K562 (cell line): ENCODE data around the gene SIK3. TPM values are rescaled to one million over a fixed set of nuclear protein-coding genes. Genes with fewer than 3 reads are reported as not detected.

Experiments
- ATAC-seq: fragments of 200-7000 bp; cut with Tn5 transposase; 3 replicates; pipeline ENCODE4 v1.9.1; 2020; ENCODE audit warnings: moderate library complexity
- BruUV-seq: library from RNA; stranded (reverse); fragments of 400-500 nt; replicated peaks from 2 replicates; lab custom pipeline; 2021; lab: Mats Ljungman, UMichigan
- CTCF ChIA-PET: fragments of 300-600 bp; formaldehyde crosslinking; extraction: SDS; loops from one replicate; lab custom pipeline; 2021; ENCODE audit warnings: low intra/inter-chr PET ratio; lab: Yijun Ruan, JAX
- POLR2A ChIA-PET: fragments of 300-600, 350-650 bp; sonication (Branson Sonifier 250); formaldehyde crosslinking; extraction: SDS; loops from one replicate; lab custom pipeline; 2021; ENCODE audit warnings: antibody characterized with exemption, inconsistent platforms; lab: Yijun Ruan, JAX
- DNase-seq, 4 experiments: peaks; one replicate each; pipeline versions ENCODE4 v3.0.0 to v3.0.0-alpha.2; 2011 to 2018; ENCODE audit warnings: low spot score in 3 of 4, mixed read lengths in 3 of 4; ENCODE audit errors: extremely low read depth in 1 of 4
- FAIRE-seq: peaks from 2 replicates; lab custom pipeline; 2011; peaks lifted over from hg19 to GRCh38; lab: Jason Lieb, UNC
- H2AFZ ChIP-seq: 2 replicates; pipeline ENCODE4 v1.6.0; 2011; ENCODE audit warnings: low read depth, low read length, control low read depth, inconsistent platforms
- H3K27ac ChIP-seq: fragments of 200-600 bp; 3 replicates; pipeline ENCODE4 v1.8.0; 2011; ENCODE audit warnings: low read depth, mild to moderate bottlenecking, control low read depth, inconsistent platforms, low read length, moderate library complexity, mixed read lengths; ENCODE audit errors: extremely low read depth
- H3K27me3 ChIP-seq, 2 experiments: fragments of 300-600 bp in 1 of 2; 2 replicates in 1 of 2; 3 replicates in 1 of 2; pipeline versions ENCODE4 v1.6.0 to v1.8.0; 2011; ENCODE audit warnings: inconsistent platforms in 2 of 2, low read length in 2 of 2, mild to moderate bottlenecking in 1 of 2, mixed read lengths in 1 of 2, moderate library complexity in 1 of 2; ENCODE audit not compliant: control insufficient read depth in 2 of 2, insufficient read depth in 2 of 2
- H3K36me3 ChIP-seq: fragments of 300-600 bp; 3 replicates; pipeline ENCODE4 v1.8.0; 2011; ENCODE audit warnings: mild to moderate bottlenecking, low read length, inconsistent platforms; ENCODE audit not compliant: control insufficient read depth, insufficient read depth
- H3K4me1 ChIP-seq, 2 experiments: fragments of 200-600 bp in 1 of 2; replicated peaks in 1 of 2; 2 replicates in 1 of 2; 3 replicates in 1 of 2; pipeline versions ENCODE4 v1.5.1 to v1.8.0; 2011; ENCODE audit warnings: inconsistent platforms in 2 of 2, low read length in 2 of 2, mild to moderate bottlenecking in 1 of 2, mixed read lengths in 1 of 2, moderate library complexity in 1 of 2; ENCODE audit not compliant: control insufficient read depth in 2 of 2, insufficient read depth in 2 of 2
- H3K4me2 ChIP-seq: 2 replicates; pipeline ENCODE4 v1.6.1; 2011; ENCODE audit warnings: low read length, control low read depth, inconsistent platforms, mixed read lengths; ENCODE audit not compliant: insufficient read depth
- H3K4me3 ChIP-seq: fragments of 200-600 bp; sonication (generic), shearing (Covaris generic); 2 replicates; pipeline ENCODE4 v1.5.1; 2016; ENCODE audit warnings: control low read depth, inconsistent platforms
- H3K79me2 ChIP-seq: fragments of 200-600 bp; 3 replicates; pipeline ENCODE4 v1.8.0; 2011; ENCODE audit warnings: low read length, inconsistent platforms; ENCODE audit not compliant: control insufficient read depth, insufficient read depth
- H3K9ac ChIP-seq, 2 experiments: 2 replicates each; pipeline versions ENCODE4 v1.6.0 to v1.6.1; 2011; ENCODE audit warnings: low read depth in 2 of 2, low read length in 2 of 2, control low read depth in 1 of 2, inconsistent platforms in 1 of 2, mild to moderate bottlenecking in 1 of 2, mixed read lengths in 1 of 2; ENCODE audit not compliant: insufficient read depth in 1 of 2
- H3K9me1 ChIP-seq: one replicate; pipeline ENCODE4 v1.6.0; 2011; ENCODE audit warnings: inconsistent platforms, mild to moderate bottlenecking, low read length, moderate library complexity; ENCODE audit not compliant: control insufficient read depth, insufficient read depth
- H3K9me3 ChIP-seq: replicated peaks from 2 replicates; pipeline ENCODE4 v1.5.1; 2011; ENCODE audit warnings: low read depth, low read length, inconsistent platforms; ENCODE audit not compliant: control insufficient read depth, insufficient read depth
- H4K20me1 ChIP-seq: replicated peaks from 2 replicates; pipeline ENCODE4 v1.6.1; 2011; ENCODE audit warnings: low read length, inconsistent platforms, mixed read lengths; ENCODE audit not compliant: control insufficient read depth, insufficient read depth
- CREM ChIP-seq: IDR thresholded peaks from 2 replicates; pipeline ENCODE4 v1.6.1; 2014; ENCODE audit warnings: antibody characterized with exemption, low read depth
- ERF ChIP-seq: fragments of 450-650 bp; formaldehyde crosslinking; IDR thresholded peaks from 2 replicates; pipeline ENCODE4 v1.4.0; 2020; ENCODE audit warnings: mild to moderate bottlenecking, mixed read lengths
- ETV6 ChIP-seq, 3 experiments: fragments of 150-350 bp in 1 of 3; sonication (generic) in 1 of 3; formaldehyde crosslinking in 1 of 3; IDR thresholded peaks; 2 replicates each; pipeline versions ENCODE4 v1.6.1 to v1.8.0; 2014 to 2022; ENCODE audit warnings: borderline replicate concordance in 2 of 3, low read depth in 2 of 3, antibody characterized with exemption in 1 of 3, low read length in 1 of 3, mild to moderate bottlenecking in 1 of 3, missing genetic modification reagents in 1 of 3
- SP2 ChIP-seq: IDR thresholded peaks from 2 replicates; pipeline ENCODE4 v1.6.1; 2011; ENCODE audit warnings: mild to moderate bottlenecking, low read depth, low read length, moderate library complexity; ENCODE audit not compliant: poor library complexity, severe bottlenecking; ENCODE audit errors: extremely low read depth
- ZBTB7A ChIP-seq: IDR thresholded peaks from 2 replicates; pipeline ENCODE4 v1.6.1; 2011; ENCODE audit warnings: low read depth, mild to moderate bottlenecking, low read length, moderate library complexity, borderline replicate concordance; ENCODE audit not compliant: control insufficient read depth
- WGBS: fragments of 100-300 bp; shearing (Covaris generic); methylation state at CpG from one replicate; pipeline ENCODE4 v1.1.6; 2016; ENCODE audit warnings: low coverage, mixed read lengths; ENCODE audit not compliant: insufficient coverage; ENCODE audit errors: missing lambda C conversion rate; 5-methylcytosine and 5-hydroxymethylcytosine counted together
- in situ Hi-C: fragments of 300-500 bp; cut with MboI; formaldehyde crosslinking; loops from 4 replicates; pipeline ENCODE4 v1.15.0; 2018; ENCODE audit warnings: inconsistent platforms, mixed read lengths
- intact Hi-C: fragments of 100-400 bp; cut with micrococcal nuclease; formaldehyde crosslinking; loops from 2 replicates; pipeline ENCODE4 v1.14.2; 2022
- polyA plus RNA-seq, 8 experiments: library from polyadenylated mRNA; depleted of rRNA in 4 of 8; stranded (reverse) in 5 of 8; unstranded in 3 of 8; fragments of >200 nt; fragmentation: Nextera tagmentation in 2 of 8; fragmentation: Illumina TruSeq in 1 of 8; extraction: Ambion mirVana in 2 of 8; extraction: Trizol in 1 of 8; gene quantifications; 2 replicates each; pipeline versions ENCODE4 v1.2.1 to v1.2.3, GENCODE V29; 2011 to 2014; ENCODE audit warnings: inconsistent platforms in 1 of 8, missing spikeins in 1 of 8
- total RNA-seq, 7 experiments: library from RNA; depleted of rRNA in 6 of 7; stranded (reverse); fragments of >200 nt in 6 of 7; fragmentation: Illumina TruSeq in 2 of 7; extraction: Trizol in 2 of 7; gene quantifications; 2 replicates each; pipeline versions ENCODE4 v1.2.1 to v1.2.3, GENCODE V29; 2011 to 2021; ENCODE audit warnings: low replicate concordance in 1 of 7
- TF ChIP-seq, protein P1 (sequence below), 3 experiments: fragments of 200-800 bp in 1 of 3; fragments of 250-450 bp in 1 of 3; fragments of 450-650 bp in 1 of 3; sonication (Bioruptor Pico) in 1 of 3; sonication (Bioruptor generic) in 1 of 3; formaldehyde crosslinking in 1 of 3; IDR thresholded peaks; 2 replicates each; pipeline versions ENCODE4 v1.6.1 to v1.8.0; 2016 to 2022; ENCODE audit warnings: mild to moderate bottlenecking in 2 of 3, missing genetic modification characterization in 2 of 3, missing compliant biosample characterization in 1 of 3, moderate library complexity in 1 of 3
- TF ChIP-seq, protein P2 (sequence below): fragments of 450-650 bp; IDR thresholded peaks from 2 replicates; pipeline ENCODE4 v1.6.1; 2018; ENCODE audit not compliant: partially characterized antibody
- TF ChIP-seq, protein P3 (sequence below), 3 experiments: IDR thresholded peaks in 2 of 3; conservative IDR thresholded peaks in 1 of 3; 2 replicates each; pipeline ENCODE4 v1.5.1; 2011 to 2012; ENCODE audit warnings: low read length in 3 of 3, mild to moderate bottlenecking in 3 of 3, control low read depth in 2 of 3, improper control_type of control experiment in 1 of 3, inconsistent platforms in 1 of 3, low read depth in 1 of 3, mixed read lengths in 1 of 3, moderate library complexity in 1 of 3; ENCODE audit not compliant: insufficient read depth in 2 of 3

SIK3 gene
- total and polyA plus RNA-seq, 9 of the 15 experiments (the other 6 are each of a cell fraction or from before 2014, with no cell fraction given) = 1.6 to 21.6 (median 8.0) TPM

DNA sequence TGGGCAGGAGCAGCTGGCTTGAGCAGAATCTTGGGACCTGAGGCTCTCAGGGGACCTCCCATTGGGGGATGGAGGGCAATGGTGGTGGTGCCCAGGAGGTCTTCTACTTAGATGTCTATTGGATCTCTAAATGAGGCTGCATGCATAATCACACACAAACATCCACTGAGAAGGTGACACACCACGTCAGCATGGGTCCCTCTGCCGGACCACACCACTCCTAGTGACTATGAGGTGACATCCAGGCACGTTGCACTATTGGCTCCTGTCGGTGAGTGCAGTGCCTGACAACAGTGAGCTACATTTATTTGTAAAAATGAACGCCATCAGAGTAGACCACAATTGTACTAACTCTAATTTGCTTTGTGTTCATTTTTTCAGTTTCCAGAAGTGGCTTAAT lies 272.8 kb downstream of the SIK3 start:
- in situ Hi-C loops (no loop called here), intact Hi-C loops (no loop called here)
- BruUV-seq = no TSS peak
- POLR2A ChIA-PET = no interaction called here
- H2AFZ ChIP-seq = no peak overlapping the region; the same call in 1 of the 2 replicates
- H3K27ac ChIP-seq = no peak overlapping the region
- TF ChIP-seq, protein P1, sequence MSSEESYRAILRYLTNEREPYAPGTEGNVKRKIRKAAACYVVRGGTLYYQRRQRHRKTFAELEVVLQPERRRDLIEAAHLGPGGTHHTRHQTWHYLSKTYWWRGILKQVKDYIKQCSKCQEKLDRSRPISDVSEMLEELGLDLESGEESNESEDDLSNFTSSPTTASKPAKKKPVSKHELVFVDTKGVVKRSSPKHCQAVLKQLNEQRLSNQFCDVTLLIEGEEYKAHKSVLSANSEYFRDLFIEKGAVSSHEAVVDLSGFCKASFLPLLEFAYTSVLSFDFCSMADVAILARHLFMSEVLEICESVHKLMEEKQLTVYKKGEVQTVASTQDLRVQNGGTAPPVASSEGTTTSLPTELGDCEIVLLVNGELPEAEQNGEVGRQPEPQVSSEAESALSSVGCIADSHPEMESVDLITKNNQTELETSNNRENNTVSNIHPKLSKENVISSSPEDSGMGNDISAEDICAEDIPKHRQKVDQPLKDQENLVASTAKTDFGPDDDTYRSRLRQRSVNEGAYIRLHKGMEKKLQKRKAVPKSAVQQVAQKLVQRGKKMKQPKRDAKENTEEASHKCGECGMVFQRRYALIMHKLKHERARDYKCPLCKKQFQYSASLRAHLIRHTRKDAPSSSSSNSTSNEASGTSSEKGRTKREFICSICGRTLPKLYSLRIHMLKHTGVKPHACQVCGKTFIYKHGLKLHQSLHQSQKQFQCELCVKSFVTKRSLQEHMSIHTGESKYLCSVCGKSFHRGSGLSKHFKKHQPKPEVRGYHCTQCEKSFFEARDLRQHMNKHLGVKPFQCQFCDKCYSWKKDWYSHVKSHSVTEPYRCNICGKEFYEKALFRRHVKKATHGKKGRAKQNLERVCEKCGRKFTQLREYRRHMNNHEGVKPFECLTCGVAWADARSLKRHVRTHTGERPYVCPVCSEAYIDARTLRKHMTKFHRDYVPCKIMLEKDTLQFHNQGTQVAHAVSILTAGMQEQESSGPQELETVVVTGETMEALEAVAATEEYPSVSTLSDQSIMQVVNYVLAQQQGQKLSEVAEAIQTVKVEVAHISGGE (CRISPR knock-in tag; IDR thresholded peaks at IDR 0.05) = no peak
- TF ChIP-seq SP2 (no peak), ETV6 (IDR thresholded peaks at IDR 0.05; ENCODE audit: borderline replicate concordance in 1 of 2, low read depth in 2 of 2, low read length in 1 of 2) (no peak), ETV6 (CRISPR knock-in tag; IDR thresholded peaks at IDR 0.05; ENCODE audit: borderline replicate concordance) (no peak), ERF (no peak), CREM (peak; percentile 49), ZBTB7A (no peak)
- TF ChIP-seq, protein P2, sequence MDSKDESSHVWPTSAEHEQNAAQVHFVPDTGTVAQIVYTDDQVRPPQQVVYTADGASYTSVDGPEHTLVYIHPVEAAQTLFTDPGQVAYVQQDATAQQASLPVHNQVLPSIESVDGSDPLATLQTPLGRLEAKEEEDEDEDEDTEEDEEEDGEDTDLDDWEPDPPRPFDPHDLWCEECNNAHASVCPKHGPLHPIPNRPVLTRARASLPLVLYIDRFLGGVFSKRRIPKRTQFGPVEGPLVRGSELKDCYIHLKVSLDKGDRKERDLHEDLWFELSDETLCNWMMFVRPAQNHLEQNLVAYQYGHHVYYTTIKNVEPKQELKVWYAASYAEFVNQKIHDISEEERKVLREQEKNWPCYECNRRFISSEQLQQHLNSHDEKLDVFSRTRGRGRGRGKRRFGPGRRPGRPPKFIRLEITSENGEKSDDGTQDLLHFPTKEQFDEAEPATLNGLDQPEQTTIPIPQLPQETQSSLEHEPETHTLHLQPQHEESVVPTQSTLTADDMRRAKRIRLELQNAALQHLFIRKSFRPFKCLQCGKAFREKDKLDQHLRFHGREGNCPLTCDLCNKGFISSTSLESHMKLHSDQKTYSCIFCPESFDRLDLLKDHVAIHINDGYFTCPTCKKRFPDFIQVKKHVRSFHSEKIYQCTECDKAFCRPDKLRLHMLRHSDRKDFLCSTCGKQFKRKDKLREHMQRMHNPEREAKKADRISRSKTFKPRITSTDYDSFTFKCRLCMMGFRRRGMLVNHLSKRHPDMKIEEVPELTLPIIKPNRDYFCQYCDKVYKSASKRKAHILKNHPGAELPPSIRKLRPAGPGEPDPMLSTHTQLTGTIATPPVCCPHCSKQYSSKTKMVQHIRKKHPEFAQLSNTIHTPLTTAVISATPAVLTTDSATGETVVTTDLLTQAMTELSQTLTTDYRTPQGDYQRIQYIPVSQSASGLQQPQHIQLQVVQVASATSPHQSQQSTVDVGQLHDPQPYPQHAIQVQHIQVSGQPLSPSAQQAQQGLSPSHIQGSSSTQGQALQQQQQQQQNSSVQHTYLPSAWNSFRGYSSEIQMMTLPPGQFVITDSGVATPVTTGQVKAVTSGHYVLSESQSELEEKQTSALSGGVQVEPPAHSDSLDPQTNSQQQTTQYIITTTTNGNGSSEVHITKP = peak; percentile 78
- TF ChIP-seq, protein P3, sequence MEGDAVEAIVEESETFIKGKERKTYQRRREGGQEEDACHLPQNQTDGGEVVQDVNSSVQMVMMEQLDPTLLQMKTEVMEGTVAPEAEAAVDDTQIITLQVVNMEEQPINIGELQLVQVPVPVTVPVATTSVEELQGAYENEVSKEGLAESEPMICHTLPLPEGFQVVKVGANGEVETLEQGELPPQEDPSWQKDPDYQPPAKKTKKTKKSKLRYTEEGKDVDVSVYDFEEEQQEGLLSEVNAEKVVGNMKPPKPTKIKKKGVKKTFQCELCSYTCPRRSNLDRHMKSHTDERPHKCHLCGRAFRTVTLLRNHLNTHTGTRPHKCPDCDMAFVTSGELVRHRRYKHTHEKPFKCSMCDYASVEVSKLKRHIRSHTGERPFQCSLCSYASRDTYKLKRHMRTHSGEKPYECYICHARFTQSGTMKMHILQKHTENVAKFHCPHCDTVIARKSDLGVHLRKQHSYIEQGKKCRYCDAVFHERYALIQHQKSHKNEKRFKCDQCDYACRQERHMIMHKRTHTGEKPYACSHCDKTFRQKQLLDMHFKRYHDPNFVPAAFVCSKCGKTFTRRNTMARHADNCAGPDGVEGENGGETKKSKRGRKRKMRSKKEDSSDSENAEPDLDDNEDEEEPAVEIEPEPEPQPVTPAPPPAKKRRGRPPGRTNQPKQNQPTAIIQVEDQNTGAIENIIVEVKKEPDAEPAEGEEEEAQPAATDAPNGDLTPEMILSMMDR (IDR thresholded peaks at IDR 0.05 in 2 of 3, conservative IDR thresholded peaks at IDR 0.05 in 1 of 3; ENCODE audit: insufficient read depth in 2 of 3, low read depth in 1 of 3, low read length in 3 of 3) = peak; percentile 27 to 48 (median 39); a peak in 4 of 6 replicates
- H3K79me2 ChIP-seq = no peaks in the 10 kb centered on the region
- H3K27me3 ChIP-seq = peaks cover 0 to 10% of the 10 kb centered on the region in 2 experiments; a peak in 1 of 5 replicates
- FAIRE-seq (no peak), ATAC-seq (peak; percentile 60; the same call in 2 of the 3 replicates), DNase-seq (peak in 1 of 4 experiments; percentile 49)
- no peaks in the 10 kb centered on the region for H3K36me3 ChIP-seq
- H3K9me3 ChIP-seq = no peaks in the 10 kb centered on the region
- no peak overlapping the region; the same call in 1 of the 2 replicates for H3K4me2 ChIP-seq
- H4K20me1 ChIP-seq = no peaks in the 10 kb centered on the region
- H3K4me3 ChIP-seq = no peak overlapping the region
- 5% methylated on average over 5 of the region's 5 CpGs for WGBS
- H3K9ac ChIP-seq = no peak overlapping the region
- peaks cover 8 to 36% of the 10 kb centered on the region in 2 experiments; a peak in 4 of 5 replicates for H3K4me1 ChIP-seq
- H3K9me1 ChIP-seq = no peaks in the 10 kb centered on the region
- CTCF ChIA-PET = no interaction called here
